Transverse colon (tissue), 4 donors: Measurements from ENCODE around the gene ZNF500.

Experiments
- CTCF ChIP-seq, 5 experiments: fragments of 200-600 bp in 3 of 5; fragments of 450-650 bp in 2 of 5; sonication (generic) in 3 of 5; IDR thresholded peaks; 1 replicate in 2 of 5; 2 replicates in 3 of 5; pipeline ENCODE4 v1.5.1; 2016 to 2017; ENCODE audit warnings: antibody characterized with exemption in 5 of 5, inconsistent platforms in 3 of 5, mild to moderate bottlenecking in 2 of 5, moderate library complexity in 1 of 5
- EP300 ChIP-seq: sonication (generic); formaldehyde crosslinking; IDR thresholded peaks from one replicate; pipeline ENCODE4 v1.6.1; 2017; ENCODE audit warnings: antibody characterized with exemption, low read depth
- POLR2AphosphoS5 ChIP-seq, 3 donors: sonication (generic); formaldehyde crosslinking; IDR thresholded peaks; one replicate each; pipeline ENCODE4 v1.6.1; 2016; ENCODE audit warnings: antibody characterized with exemption in 3 of 3

DNA sequence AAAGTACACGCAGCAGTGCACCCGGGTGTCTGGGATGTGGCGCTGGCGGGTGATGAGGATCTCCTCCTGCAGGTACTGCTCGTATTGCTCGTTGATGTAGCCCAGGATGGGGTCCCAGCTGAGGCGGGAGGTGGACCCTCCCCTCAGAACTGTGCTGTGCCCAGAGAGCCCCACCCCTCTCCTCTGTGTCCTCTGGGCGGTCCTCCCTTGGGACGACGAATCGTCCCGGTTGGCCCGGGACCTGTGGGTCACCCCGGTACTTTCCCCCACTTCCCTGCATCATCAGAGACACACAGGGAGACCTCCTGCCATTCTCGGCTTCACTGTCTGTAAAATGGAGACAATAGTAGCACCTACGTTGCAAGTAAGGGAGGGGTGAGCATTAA, 17.0 kb upstream of the ZNF500 start:
- TF ChIP-seq EP300 (no peak), POLR2AphosphoS5 (IDR thresholded peaks at IDR 0.05) (no peak), CTCF (IDR thresholded peaks at IDR 0.05) (no peak)
